Measurements from ENCODE around the gene GRIA3. TPM values are rescaled to one million over a fixed set of nuclear protein-coding genes. Genes with fewer than 3 reads are reported as not detected.

Gene GRIA3
- total and polyA plus RNA-seq, 2 donors = 0.61 to 1.2 TPM

DNA sequence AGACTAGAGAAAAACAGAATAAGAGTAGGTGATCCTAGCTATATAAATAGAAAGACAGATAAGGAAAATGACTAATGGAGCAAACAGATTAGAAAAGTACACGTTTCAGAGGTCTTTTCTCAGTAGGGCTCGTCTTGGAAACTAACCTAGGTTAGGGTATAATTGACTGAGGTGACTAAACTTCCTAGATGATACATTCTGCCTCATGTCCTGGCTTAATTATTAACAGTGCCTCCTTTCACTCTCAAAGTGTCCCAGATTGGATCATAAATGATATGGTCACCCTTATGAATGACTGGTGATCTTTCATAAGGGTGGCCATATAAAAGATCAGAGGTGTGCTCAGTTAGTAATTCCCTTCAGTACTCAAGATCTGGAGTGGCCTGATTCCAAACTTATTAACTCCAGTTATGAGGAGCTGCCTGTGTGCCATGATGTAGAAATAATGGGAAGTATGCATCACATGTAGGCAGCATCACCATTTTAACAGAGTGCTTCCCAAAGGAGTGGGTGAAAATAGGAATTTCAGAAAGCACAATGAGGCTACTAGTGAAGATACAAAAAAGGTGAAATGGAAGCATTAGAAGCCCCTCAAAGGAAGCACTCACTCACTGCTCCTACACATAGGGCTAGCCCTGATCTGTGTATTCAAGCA is 14.7 kb upstream of the GRIA3 start:
- 77% methylated on average over 2 of the region's 2 CpGs for WGBS
- no peaks in the 10 kb centered on the region for H3K36me3 ChIP-seq (ENCODE audit: control insufficient read depth in 2 of 2, insufficient read depth in 2 of 2, low read length in 1 of 2)
- DNase-seq (ENCODE audit: low read depth in 6 of 9, low spot score in 9 of 9) = no peak
- no peak overlapping the region for H3K4me3 ChIP-seq (ENCODE audit: low read length in 2 of 2)
- H3K27me3 ChIP-seq (ENCODE audit: control insufficient read depth in 2 of 2, insufficient read depth in 1 of 2, low read length in 1 of 2) = no peaks in the 10 kb centered on the region
- no peak overlapping the region for H3K27ac ChIP-seq (ENCODE audit: low read depth in 1 of 2, low read length in 1 of 2)
- no peaks in the 10 kb centered on the region for H3K4me1 ChIP-seq (ENCODE audit: control insufficient read depth in 2 of 2, insufficient read depth in 2 of 2, low read length in 2 of 2)
- no peaks in the 10 kb centered on the region for H3K9me3 ChIP-seq (ENCODE audit: control insufficient read depth in 2 of 2, insufficient read depth in 1 of 2, low read length in 1 of 2)

DNA sequence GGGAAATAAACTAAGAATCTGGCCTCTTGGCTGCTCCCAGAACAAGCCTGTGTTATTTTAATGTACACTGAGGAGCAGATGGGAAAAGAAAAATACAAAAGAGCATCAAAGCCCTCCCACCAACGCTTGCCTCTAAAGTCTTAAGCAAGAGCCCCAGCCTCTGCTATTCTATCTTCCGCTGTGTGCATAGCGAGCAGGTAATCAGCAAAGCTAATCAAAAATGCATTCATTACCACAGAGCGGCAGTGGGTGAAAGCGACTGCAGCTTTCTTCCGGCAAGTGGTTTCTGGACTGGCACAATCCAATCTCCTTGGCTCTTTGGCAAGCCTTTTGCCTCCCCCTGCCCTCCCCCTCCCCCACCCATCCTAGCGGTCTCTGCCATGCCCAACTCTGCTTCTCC is 13.5 kb upstream of the GRIA3 start:
- Histone ChIP-seq H3K27ac (ENCODE audit: low read depth in 1 of 2, low read length in 1 of 2) (no peak overlapping the region), H3K9me3 (ENCODE audit: control insufficient read depth in 2 of 2, insufficient read depth in 1 of 2, low read length in 1 of 2) (no peaks in the 10 kb centered on the region), H3K36me3 (ENCODE audit: control insufficient read depth in 2 of 2, insufficient read depth in 2 of 2, low read length in 1 of 2) (no peaks in the 10 kb centered on the region), H3K4me3 (ENCODE audit: low read length in 2 of 2) (no peak overlapping the region), H3K27me3 (ENCODE audit: control insufficient read depth in 2 of 2, insufficient read depth in 1 of 2, low read length in 1 of 2) (no peaks in the 10 kb centered on the region), H3K4me1 (ENCODE audit: control insufficient read depth in 2 of 2, insufficient read depth in 2 of 2, low read length in 2 of 2) (no peaks in the 10 kb centered on the region)
- no peak for DNase-seq (ENCODE audit: low read depth in 6 of 9, low spot score in 9 of 9)
- WGBS = 97% methylated on average over 7 of the region's 7 CpGs

DNA sequence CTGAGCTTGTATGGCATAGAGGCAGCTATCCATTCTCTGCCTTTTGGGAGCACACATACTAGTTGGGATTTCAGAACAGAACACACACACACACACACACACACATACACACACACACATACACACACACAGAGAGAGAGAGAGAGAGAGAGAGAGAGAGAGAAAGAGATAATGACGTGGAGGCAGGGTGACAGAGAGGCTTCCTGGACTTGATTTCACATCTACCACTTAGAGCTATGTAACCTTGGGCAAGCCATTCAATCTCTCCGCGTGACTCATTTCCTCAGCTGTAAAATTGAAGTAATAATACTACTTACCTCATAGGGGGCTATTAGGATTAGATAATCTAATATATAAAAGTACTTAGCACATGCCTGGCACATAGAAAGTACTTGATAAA is 12.3 kb upstream of the GRIA3 start:
- Histone ChIP-seq H3K36me3 (ENCODE audit: control insufficient read depth in 2 of 2, insufficient read depth in 2 of 2, low read length in 1 of 2) (no peaks in the 10 kb centered on the region), H3K4me3 (ENCODE audit: low read length in 2 of 2) (no peak overlapping the region), H3K27ac (ENCODE audit: low read depth in 1 of 2, low read length in 1 of 2) (no peak overlapping the region), H3K27me3 (ENCODE audit: control insufficient read depth in 2 of 2, insufficient read depth in 1 of 2, low read length in 1 of 2) (no peaks in the 10 kb centered on the region), H3K9me3 (ENCODE audit: control insufficient read depth in 2 of 2, insufficient read depth in 1 of 2, low read length in 1 of 2) (no peaks in the 10 kb centered on the region), H3K4me1 (ENCODE audit: control insufficient read depth in 2 of 2, insufficient read depth in 2 of 2, low read length in 2 of 2) (no peaks in the 10 kb centered on the region)
- DNase-seq (ENCODE audit: low read depth in 6 of 9, low spot score in 9 of 9) = no peak
- WGBS = 85% methylated on average over 3 of the region's 3 CpGs

GRCh38 chrX:123172869-123173268 is 11.2 kb upstream of the GRIA3 start:
- 95% methylated on average over 2 of the region's 2 CpGs for WGBS
- no peak for DNase-seq (ENCODE audit: low read depth in 6 of 9, low spot score in 9 of 9)
- Histone ChIP-seq H3K4me1 (ENCODE audit: control insufficient read depth in 2 of 2, insufficient read depth in 2 of 2, low read length in 2 of 2) (no peaks in the 10 kb centered on the region), H3K9me3 (ENCODE audit: control insufficient read depth in 2 of 2, insufficient read depth in 1 of 2, low read length in 1 of 2) (no peaks in the 10 kb centered on the region), H3K27me3 (ENCODE audit: control insufficient read depth in 2 of 2, insufficient read depth in 1 of 2, low read length in 1 of 2) (no peaks in the 10 kb centered on the region), H3K36me3 (ENCODE audit: control insufficient read depth in 2 of 2, insufficient read depth in 2 of 2, low read length in 1 of 2) (no peaks in the 10 kb centered on the region), H3K4me3 (ENCODE audit: low read length in 2 of 2) (no peak overlapping the region), H3K27ac (ENCODE audit: low read depth in 1 of 2, low read length in 1 of 2) (no peak overlapping the region)

DNA sequence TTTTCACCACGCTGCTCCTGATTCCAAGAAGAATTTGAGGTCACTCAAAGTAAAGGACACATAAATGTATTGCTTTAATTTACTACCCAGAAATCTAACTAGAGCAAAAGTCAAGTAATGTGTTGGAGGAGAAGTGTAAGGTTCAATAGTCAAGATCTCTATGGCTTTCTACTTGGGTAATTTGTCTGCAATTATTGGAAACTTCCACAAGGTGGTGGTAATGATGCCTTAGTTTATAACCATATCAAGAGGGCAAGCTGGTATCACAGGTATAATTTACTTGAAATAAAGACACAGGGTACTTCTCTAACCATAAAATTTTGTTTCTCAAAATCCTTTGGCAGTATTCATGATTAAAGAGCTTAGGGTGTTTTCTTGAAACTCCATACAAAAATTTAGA is 10.2 kb upstream of the GRIA3 start:
- no peaks in the 10 kb centered on the region for H3K27me3 ChIP-seq (ENCODE audit: control insufficient read depth in 2 of 2, insufficient read depth in 1 of 2, low read length in 1 of 2)
- 73% methylated on average over 1 of the region's 1 CpG for WGBS

DNA sequence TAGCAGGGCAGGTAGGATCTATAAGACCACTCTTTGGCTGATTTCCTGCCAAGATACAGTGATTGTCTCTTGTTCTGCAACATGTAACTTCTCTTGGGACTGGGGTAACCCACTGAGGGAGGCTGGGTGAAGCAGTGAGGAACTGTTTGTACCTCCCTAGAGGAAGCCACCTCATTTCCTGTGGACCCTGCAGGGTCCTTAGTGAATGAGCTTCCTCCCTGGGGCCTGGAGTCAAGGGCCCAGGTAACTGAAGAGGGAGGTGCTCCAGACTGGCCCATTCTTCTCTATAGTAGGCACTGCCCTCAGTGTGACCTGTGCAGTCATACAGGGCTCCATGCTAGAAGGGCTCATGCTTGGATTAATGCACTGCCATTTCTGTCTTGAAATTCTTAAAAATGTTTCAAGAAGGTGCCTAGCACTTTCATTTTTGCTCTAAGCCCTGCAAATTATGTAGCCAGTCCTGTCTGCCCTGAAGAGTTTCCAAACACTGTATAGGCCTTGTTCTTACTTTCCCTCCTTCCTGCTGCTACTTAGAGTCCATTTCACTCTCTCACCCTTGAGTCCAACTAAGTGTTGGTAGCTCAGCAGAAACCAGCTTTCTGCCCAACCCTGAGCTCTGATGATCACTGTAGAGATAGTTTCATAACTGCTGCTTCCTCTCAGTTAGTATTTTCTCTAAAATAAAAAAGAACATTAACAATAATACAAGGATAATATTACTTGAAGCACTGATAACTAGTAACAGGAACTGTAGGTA is 8.5 kb upstream of the GRIA3 start:
- H3K4me3 ChIP-seq (ENCODE audit: low read length in 2 of 2) = no peak overlapping the region
- no peaks in the 10 kb centered on the region for H3K36me3 ChIP-seq (ENCODE audit: control insufficient read depth in 2 of 2, insufficient read depth in 2 of 2, low read length in 1 of 2)
- H3K27me3 ChIP-seq (ENCODE audit: control insufficient read depth in 2 of 2, insufficient read depth in 1 of 2, low read length in 1 of 2) = no peaks in the 10 kb centered on the region
- H3K27ac ChIP-seq (ENCODE audit: low read depth in 1 of 2, low read length in 1 of 2) = no peak overlapping the region
- H3K4me1 ChIP-seq (ENCODE audit: control insufficient read depth in 2 of 2, insufficient read depth in 2 of 2, low read length in 2 of 2) = no peaks in the 10 kb centered on the region
- DNase-seq (ENCODE audit: low read depth in 6 of 9, low spot score in 9 of 9) = no peak
- H3K9me3 ChIP-seq (ENCODE audit: control insufficient read depth in 2 of 2, insufficient read depth in 1 of 2, low read length in 1 of 2) = no peaks in the 10 kb centered on the region

More for the DNA sequence above, 10.2 kb upstream of the GRIA3 start:
- Histone ChIP-seq H3K36me3 (ENCODE audit: control insufficient read depth in 2 of 2, insufficient read depth in 2 of 2, low read length in 1 of 2) (no peaks in the 10 kb centered on the region), H3K9me3 (ENCODE audit: control insufficient read depth in 2 of 2, insufficient read depth in 1 of 2, low read length in 1 of 2) (no peaks in the 10 kb centered on the region), H3K4me3 (ENCODE audit: low read length in 2 of 2) (no peak overlapping the region), H3K4me1 (ENCODE audit: control insufficient read depth in 2 of 2, insufficient read depth in 2 of 2, low read length in 2 of 2) (no peaks in the 10 kb centered on the region), H3K27ac (ENCODE audit: low read depth in 1 of 2, low read length in 1 of 2) (no peak overlapping the region)
- no peak for DNase-seq (ENCODE audit: low read depth in 6 of 9, low spot score in 9 of 9)

- WGBS = 75% methylated on average over 5 of the region's 5 CpGs
- Histone ChIP-seq H3K27me3 (ENCODE audit: control insufficient read depth in 2 of 2, insufficient read depth in 1 of 2, low read length in 1 of 2) (peaks cover 0 to 28% of the 10 kb centered on the region in 2 donors), H3K9me3 (ENCODE audit: control insufficient read depth in 2 of 2, insufficient read depth in 1 of 2, low read length in 1 of 2) (no peaks in the 10 kb centered on the region), H3K4me3 (ENCODE audit: low read length in 2 of 2) (no peak overlapping the region), H3K27ac (ENCODE audit: low read depth in 1 of 2, low read length in 1 of 2) (no peak overlapping the region), H3K36me3 (ENCODE audit: control insufficient read depth in 2 of 2, insufficient read depth in 2 of 2, low read length in 1 of 2) (no peaks in the 10 kb centered on the region), H3K4me1 (ENCODE audit: control insufficient read depth in 2 of 2, insufficient read depth in 2 of 2, low read length in 2 of 2) (no peaks in the 10 kb centered on the region)
- DNase-seq (ENCODE audit: low read depth in 6 of 9, low spot score in 9 of 9) = no peak
Measured at GRCh38 chrX:123181233-123181914, 2.7 kb upstream of the GRIA3 start.

- no peaks in the 10 kb centered on the region for H3K9me3 ChIP-seq (ENCODE audit: control insufficient read depth in 2 of 2, insufficient read depth in 1 of 2, low read length in 1 of 2)
- WGBS = 8% methylated on average over 27 of the region's 27 CpGs
- H3K4me3 ChIP-seq (ENCODE audit: low read length in 2 of 2) = no peak overlapping the region
- H3K36me3 ChIP-seq (ENCODE audit: control insufficient read depth in 2 of 2, insufficient read depth in 2 of 2, low read length in 1 of 2) = no peaks in the 10 kb centered on the region
- no peak overlapping the region for H3K27ac ChIP-seq (ENCODE audit: low read depth in 1 of 2, low read length in 1 of 2)
- no peak for DNase-seq (ENCODE audit: low read depth in 6 of 9, low spot score in 9 of 9)
- no peaks in the 10 kb centered on the region for H3K4me1 ChIP-seq (ENCODE audit: control insufficient read depth in 2 of 2, insufficient read depth in 2 of 2, low read length in 2 of 2)
- H3K27me3 ChIP-seq (ENCODE audit: control insufficient read depth in 2 of 2, insufficient read depth in 1 of 2, low read length in 1 of 2) = peaks cover 0 to 28% of the 10 kb centered on the region in 2 donors
Measured at GRCh38 chrX:123184866-123185276, 793 bp downstream of the GRIA3 start.

DNA sequence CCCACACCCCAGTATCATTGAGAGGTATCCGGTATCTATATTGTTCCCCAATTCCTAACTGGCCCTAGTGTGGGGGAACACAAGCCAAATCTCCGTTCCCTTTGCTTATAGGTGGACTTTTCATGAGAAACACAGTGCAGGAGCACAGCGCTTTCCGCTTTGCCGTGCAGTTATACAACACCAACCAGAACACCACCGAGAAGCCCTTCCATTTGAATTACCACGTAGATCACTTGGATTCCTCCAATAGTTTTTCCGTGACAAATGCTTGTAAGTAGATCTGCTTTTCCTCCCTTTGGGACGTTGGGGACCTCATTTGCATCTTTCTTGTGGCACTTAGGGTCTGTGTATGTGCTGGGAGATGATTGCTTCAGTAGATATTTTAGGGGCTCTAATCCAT is 1.6 kb downstream of the GRIA3 start:
- DNase-seq (ENCODE audit: low read depth in 6 of 9, low spot score in 9 of 9) = no peak
- H3K4me1 ChIP-seq (ENCODE audit: control insufficient read depth in 2 of 2, insufficient read depth in 2 of 2, low read length in 2 of 2) = no peaks in the 10 kb centered on the region
- no peaks in the 10 kb centered on the region for H3K9me3 ChIP-seq (ENCODE audit: control insufficient read depth in 2 of 2, insufficient read depth in 1 of 2, low read length in 1 of 2)
- H3K36me3 ChIP-seq (ENCODE audit: control insufficient read depth in 2 of 2, insufficient read depth in 2 of 2, low read length in 1 of 2) = no peaks in the 10 kb centered on the region
- H3K27ac ChIP-seq (ENCODE audit: low read depth in 1 of 2, low read length in 1 of 2) = no peak overlapping the region
- H3K27me3 ChIP-seq (ENCODE audit: control insufficient read depth in 2 of 2, insufficient read depth in 1 of 2, low read length in 1 of 2) = peaks cover 0 to 28% of the 10 kb centered on the region in 2 donors
- no peak overlapping the region for H3K4me3 ChIP-seq (ENCODE audit: low read length in 2 of 2)
- WGBS = 32% methylated on average over 9 of the region's 9 CpGs
